ENCODE measurements around the gene SBK2. TPM values are rescaled to one million over a fixed set of nuclear protein-coding genes. Genes with fewer than 3 reads are reported as not detected.

SBK2 gene
- total RNA-seq, 1 experiment from 2014 or later = 5.2 TPM

DNA sequence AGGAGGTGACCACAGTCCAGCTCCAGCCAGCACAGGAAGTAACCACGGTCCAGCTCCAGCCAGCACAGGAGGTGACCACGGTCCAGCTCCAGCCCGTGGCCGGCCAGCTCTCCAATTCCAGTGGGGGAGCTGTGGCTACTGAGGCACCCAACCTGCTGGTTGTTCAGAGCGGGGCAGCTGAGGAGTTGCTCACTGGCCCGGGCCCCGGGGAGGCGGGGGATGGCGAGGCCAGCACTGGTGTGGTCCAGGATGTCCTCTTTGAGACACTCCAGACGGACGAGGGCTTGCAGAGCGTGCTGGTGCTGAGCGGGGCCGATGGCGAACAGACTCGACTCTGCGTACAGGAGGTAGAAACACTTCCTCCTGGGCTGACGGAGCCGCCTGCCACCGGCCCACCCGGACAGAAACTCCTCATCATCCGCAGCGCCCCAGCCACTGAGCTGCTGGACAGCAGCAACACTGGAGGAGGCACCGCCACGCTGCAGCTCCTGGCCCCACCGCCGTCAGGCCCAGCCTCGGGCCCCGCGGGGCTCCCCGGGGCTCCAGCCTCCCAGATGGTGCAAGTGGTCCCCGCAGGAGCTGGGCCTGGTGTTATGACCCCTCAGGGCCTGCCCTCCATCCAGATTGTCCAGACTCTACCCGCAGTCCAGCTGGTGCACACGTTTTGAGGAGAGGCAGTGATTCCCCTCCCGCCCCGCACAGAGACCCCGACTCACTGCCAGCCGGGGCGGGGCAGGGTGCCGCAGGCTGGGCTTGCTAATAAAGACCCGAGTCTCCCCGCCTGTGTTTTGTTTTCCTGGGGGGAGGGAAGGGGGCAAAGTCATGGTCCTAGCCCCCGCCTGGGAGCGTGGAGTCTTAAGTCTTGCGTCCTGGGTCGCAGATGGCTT is 53.0 kb downstream of the SBK2 start:
- peaks cover 23% of the 10 kb centered on the region for H3K4me1 Mint-ChIP-seq
- no peaks in the 10 kb centered on the region for H3K9me3 Mint-ChIP-seq
- ChIA-PET CTCF (interaction anchor here (0.6 to 13.5 kb wide), 6 partner anchors 16 to 171 kb away, joined by 3 to 96 read pairs (median 5); partner anchors contain the start of genes FIZ1, ISOC2 and U2AF2), POLR2A (interaction anchor here (0.5 to 1.3 kb wide), 3 partner anchors 7 to 141 kb away, joined by 3 to 11 read pairs (median 4); partner anchors contain the start of gene ZNF628)
- 0 out of 2 replicates have a peak, but pooled peaks have one; percentile 21 for TF ChIP-seq CBFB (CRISPR knock-in tag; IDR thresholded peaks at IDR 0.05; ENCODE audit: low read depth)
- no peak for TF ChIP-seq ETV6 (CRISPR knock-in tag; IDR thresholded peaks at IDR 0.05)
- no peak for TF ChIP-seq ZNF263 (CRISPR knock-in tag; IDR thresholded peaks at IDR 0.05; ENCODE audit: low read depth)
- no peaks in the 10 kb centered on the region for H3K27me3 Mint-ChIP-seq (ENCODE audit: low read depth)
- no peak for DNase-seq (ENCODE audit: low spot score)
- H3K4me3 Mint-ChIP-seq = peak overlapping the region; percentile 82
- no peak overlapping the region for H3K27ac Mint-ChIP-seq
- no peak for ATAC-seq
- no peaks in the 10 kb centered on the region for H3K36me3 Mint-ChIP-seq

DNA sequence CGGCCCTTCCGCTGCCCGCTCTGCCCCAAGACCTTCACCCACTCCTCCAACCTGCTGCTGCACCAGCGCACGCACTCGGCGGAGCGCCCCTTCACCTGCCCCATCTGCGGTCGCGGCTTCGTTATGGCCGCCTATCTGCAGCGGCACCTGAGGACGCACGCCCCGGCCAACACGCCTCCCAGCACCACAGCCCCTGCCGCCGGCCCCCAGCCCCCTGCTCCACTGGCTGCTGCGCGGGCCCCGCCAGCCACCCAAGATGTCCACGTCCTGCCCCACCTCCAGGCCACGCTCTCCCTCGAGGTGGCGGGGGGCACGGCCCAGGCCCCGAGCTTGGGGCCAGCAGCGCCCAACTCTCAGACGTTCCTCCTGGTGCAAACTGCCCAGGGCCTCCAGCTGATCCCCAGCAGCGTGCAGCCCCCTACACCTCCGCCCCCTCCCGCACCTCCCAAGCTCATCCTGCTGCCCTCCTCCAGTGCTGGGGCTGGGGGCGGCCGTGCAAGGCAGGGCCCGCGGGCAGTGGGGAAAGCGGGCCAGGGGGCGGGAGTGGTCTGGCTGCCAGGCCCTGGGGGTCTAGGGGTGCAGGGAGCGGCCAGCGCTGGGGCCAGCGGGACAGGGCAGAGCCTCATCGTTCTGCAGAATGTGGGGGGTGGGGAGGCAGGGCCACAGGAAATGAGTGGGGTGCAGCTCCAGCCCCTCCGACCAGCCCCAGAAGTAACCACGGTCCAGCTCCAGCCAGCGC is 53.8 kb downstream of the SBK2 start:
- Mint-ChIP-seq H3K27ac (no peak overlapping the region), H3K4me1 (peaks cover 23% of the 10 kb centered on the region), H3K9me3 (no peaks in the 10 kb centered on the region), H3K36me3 (no peaks in the 10 kb centered on the region), H3K27me3 (ENCODE audit: low read depth) (no peaks in the 10 kb centered on the region), H3K4me3 (no peak overlapping the region)
- no peak for TF ChIP-seq ZMAT4 (CRISPR knock-in tag; IDR thresholded peaks at IDR 0.05)
- CTCF ChIA-PET = interaction anchor here (0.6 to 13.5 kb wide), 3 partner anchors 15 to 123 kb away, joined by 3 to 96 read pairs (median 32); no protein-coding TSS in a partner anchor
- POLR2A ChIA-PET = no interaction called here
- ATAC-seq (no peak), DNase-seq (ENCODE audit: low spot score) (no peak)

- no peak for DNase-seq (ENCODE audit: low spot score)
- H3K9me3 Mint-ChIP-seq = no peaks in the 10 kb centered on the region
- ChIA-PET CTCF (interaction anchor here (0.6 to 13.5 kb wide), 5 partner anchors 15 to 125 kb away, joined by 3 to 96 read pairs (median 13); no protein-coding TSS in a partner anchor), POLR2A (no interaction called here)
- no peaks in the 10 kb centered on the region for H3K27me3 Mint-ChIP-seq (ENCODE audit: low read depth)
- H3K4me3 Mint-ChIP-seq = no peak overlapping the region
- TF ChIP-seq ZNF396 (CRISPR knock-in tag; IDR thresholded peaks at IDR 0.05; ENCODE audit: borderline replicate concordance) (no peak), GRHL2 (CRISPR knock-in tag; IDR thresholded peaks at IDR 0.05; ENCODE audit: insufficient replicate concordance, severe bottlenecking) (no peak), GABPB1 (CRISPR knock-in tag; IDR thresholded peaks at IDR 0.05) (no peak), CTCF (IDR thresholded peaks at IDR 0.05) (no peak), ERG (CRISPR knock-in tag; IDR thresholded peaks at IDR 0.05) (no peak)
- no peak overlapping the region for H3K27ac Mint-ChIP-seq
- no peaks in the 10 kb centered on the region for H3K36me3 Mint-ChIP-seq
- peaks cover 23% of the 10 kb centered on the region for H3K4me1 Mint-ChIP-seq
- no peak for ATAC-seq
Measured at GRCh38 chr19:55482156-55482961, 54.6 kb downstream of the SBK2 start.

- Mint-ChIP-seq H3K4me1 (peaks cover 20% of the 10 kb centered on the region), H3K36me3 (no peaks in the 10 kb centered on the region), H3K9me3 (no peaks in the 10 kb centered on the region), H3K4me3 (peak overlapping the region; percentile 25; the same call in 1 of the 2 replicates), H3K27ac (no peak overlapping the region), H3K27me3 (ENCODE audit: low read depth) (no peaks in the 10 kb centered on the region)
- DNase-seq (ENCODE audit: low spot score) (no peak), ATAC-seq (peak; percentile 7; the same call in 1 of the 2 replicates)
- POLR2A ChIA-PET = no interaction called here
- CTCF ChIA-PET = interaction anchor here (0.6 to 13.5 kb wide), 4 partner anchors 14 to 125 kb away, joined by 3 to 96 read pairs (median 8); no protein-coding TSS in a partner anchor
- TF ChIP-seq, protein P1, sequence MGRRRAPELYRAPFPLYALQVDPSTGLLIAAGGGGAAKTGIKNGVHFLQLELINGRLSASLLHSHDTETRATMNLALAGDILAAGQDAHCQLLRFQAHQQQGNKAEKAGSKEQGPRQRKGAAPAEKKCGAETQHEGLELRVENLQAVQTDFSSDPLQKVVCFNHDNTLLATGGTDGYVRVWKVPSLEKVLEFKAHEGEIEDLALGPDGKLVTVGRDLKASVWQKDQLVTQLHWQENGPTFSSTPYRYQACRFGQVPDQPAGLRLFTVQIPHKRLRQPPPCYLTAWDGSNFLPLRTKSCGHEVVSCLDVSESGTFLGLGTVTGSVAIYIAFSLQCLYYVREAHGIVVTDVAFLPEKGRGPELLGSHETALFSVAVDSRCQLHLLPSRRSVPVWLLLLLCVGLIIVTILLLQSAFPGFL (CRISPR knock-in tag; IDR thresholded peaks at IDR 0.05; ENCODE audit: borderline replicate concordance) = no peak
- TF ChIP-seq, protein P2, sequence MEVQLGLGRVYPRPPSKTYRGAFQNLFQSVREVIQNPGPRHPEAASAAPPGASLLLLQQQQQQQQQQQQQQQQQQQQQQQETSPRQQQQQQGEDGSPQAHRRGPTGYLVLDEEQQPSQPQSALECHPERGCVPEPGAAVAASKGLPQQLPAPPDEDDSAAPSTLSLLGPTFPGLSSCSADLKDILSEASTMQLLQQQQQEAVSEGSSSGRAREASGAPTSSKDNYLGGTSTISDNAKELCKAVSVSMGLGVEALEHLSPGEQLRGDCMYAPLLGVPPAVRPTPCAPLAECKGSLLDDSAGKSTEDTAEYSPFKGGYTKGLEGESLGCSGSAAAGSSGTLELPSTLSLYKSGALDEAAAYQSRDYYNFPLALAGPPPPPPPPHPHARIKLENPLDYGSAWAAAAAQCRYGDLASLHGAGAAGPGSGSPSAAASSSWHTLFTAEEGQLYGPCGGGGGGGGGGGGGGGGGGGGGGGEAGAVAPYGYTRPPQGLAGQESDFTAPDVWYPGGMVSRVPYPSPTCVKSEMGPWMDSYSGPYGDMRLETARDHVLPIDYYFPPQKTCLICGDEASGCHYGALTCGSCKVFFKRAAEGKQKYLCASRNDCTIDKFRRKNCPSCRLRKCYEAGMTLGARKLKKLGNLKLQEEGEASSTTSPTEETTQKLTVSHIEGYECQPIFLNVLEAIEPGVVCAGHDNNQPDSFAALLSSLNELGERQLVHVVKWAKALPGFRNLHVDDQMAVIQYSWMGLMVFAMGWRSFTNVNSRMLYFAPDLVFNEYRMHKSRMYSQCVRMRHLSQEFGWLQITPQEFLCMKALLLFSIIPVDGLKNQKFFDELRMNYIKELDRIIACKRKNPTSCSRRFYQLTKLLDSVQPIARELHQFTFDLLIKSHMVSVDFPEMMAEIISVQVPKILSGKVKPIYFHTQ (CRISPR knock-in tag; IDR thresholded peaks at IDR 0.05) = no peak
- TF ChIP-seq E2F1 (CRISPR knock-in tag; IDR thresholded peaks at IDR 0.05) = no peak
- no peak for TF ChIP-seq ZNF671 (CRISPR knock-in tag; IDR thresholded peaks at IDR 0.05)
- no peak for TF ChIP-seq MXD4 (CRISPR knock-in tag; IDR thresholded peaks at IDR 0.05; ENCODE audit: borderline replicate concordance)
- TF ChIP-seq ESRRA (CRISPR knock-in tag; IDR thresholded peaks at IDR 0.05; ENCODE audit: borderline replicate concordance) = no peak
Measured at GRCh38 chr19:55481794-55482155, 55.2 kb downstream of the SBK2 start.
